ENCODE results near the gene HNRNPF. TPM values are rescaled to one million over a fixed set of nuclear protein-coding genes. Genes with fewer than 3 reads are reported as not detected.
A peak's percentile ranks its signal among the peaks of the same experiment; 100 is the strongest.

The HNRNPF gene
- total and polyA plus RNA-seq, 4 donors = 64.5 to 150 (median 113) TPM

DNA sequence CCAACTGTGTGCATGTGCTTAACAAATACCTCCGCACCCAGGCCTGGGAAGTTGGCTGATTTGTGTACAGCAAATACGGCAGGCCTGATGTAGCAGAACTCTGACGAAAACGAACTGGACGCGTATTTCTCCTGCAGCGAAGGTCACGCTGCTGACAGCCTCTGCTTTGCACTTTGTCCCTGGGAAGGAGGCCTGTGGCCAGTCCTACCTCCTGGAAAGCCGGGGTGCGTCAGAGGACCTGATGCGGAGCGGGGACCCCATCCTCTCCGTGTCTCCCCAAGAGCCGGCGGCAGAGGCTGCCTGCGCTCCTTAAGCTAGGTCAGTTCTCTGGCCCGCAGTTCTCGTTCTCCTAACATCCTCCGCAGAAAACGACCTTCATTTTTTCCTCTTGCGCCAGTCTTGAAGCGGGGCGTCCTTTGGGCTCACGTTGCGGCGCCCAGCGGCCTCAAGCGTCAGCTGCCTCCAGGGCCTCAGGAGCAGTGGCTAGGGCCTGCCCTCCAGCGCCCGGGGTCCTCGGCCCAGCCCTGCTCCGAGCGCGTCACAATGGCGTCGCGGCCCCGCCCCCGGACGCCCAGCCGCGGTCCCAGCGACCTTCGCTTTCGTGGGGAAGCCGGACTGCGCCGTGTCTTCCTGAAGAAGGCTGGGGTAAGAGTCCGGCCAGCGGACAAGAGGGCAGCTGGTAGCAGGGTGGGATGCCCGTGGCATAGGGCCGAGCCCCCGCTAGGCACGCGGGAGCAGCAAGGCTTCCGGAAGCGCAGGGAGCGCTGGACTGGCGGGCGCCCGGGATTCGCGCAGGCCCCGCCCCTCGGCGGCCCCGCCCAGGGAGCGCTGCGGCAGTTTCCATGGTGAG, 27.5 kb upstream of the HNRNPF start, which contains the start of gene ZNF487 (continued):
- TF ChIP-seq, protein P1, sequence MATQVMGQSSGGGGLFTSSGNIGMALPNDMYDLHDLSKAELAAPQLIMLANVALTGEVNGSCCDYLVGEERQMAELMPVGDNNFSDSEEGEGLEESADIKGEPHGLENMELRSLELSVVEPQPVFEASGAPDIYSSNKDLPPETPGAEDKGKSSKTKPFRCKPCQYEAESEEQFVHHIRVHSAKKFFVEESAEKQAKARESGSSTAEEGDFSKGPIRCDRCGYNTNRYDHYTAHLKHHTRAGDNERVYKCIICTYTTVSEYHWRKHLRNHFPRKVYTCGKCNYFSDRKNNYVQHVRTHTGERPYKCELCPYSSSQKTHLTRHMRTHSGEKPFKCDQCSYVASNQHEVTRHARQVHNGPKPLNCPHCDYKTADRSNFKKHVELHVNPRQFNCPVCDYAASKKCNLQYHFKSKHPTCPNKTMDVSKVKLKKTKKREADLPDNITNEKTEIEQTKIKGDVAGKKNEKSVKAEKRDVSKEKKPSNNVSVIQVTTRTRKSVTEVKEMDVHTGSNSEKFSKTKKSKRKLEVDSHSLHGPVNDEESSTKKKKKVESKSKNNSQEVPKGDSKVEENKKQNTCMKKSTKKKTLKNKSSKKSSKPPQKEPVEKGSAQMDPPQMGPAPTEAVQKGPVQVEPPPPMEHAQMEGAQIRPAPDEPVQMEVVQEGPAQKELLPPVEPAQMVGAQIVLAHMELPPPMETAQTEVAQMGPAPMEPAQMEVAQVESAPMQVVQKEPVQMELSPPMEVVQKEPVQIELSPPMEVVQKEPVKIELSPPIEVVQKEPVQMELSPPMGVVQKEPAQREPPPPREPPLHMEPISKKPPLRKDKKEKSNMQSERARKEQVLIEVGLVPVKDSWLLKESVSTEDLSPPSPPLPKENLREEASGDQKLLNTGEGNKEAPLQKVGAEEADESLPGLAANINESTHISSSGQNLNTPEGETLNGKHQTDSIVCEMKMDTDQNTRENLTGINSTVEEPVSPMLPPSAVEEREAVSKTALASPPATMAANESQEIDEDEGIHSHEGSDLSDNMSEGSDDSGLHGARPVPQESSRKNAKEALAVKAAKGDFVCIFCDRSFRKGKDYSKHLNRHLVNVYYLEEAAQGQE (IDR thresholded peaks at IDR 0.05) = peak; percentile 80
- TF ChIP-seq HNF4G (IDR thresholded peaks at IDR 0.05) = peak; percentile 29
- TF ChIP-seq, protein P2, sequence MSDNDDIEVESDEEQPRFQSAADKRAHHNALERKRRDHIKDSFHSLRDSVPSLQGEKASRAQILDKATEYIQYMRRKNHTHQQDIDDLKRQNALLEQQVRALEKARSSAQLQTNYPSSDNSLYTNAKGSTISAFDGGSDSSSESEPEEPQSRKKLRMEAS (IDR thresholded peaks at IDR 0.05) = no peak
- TF ChIP-seq, protein P3, sequence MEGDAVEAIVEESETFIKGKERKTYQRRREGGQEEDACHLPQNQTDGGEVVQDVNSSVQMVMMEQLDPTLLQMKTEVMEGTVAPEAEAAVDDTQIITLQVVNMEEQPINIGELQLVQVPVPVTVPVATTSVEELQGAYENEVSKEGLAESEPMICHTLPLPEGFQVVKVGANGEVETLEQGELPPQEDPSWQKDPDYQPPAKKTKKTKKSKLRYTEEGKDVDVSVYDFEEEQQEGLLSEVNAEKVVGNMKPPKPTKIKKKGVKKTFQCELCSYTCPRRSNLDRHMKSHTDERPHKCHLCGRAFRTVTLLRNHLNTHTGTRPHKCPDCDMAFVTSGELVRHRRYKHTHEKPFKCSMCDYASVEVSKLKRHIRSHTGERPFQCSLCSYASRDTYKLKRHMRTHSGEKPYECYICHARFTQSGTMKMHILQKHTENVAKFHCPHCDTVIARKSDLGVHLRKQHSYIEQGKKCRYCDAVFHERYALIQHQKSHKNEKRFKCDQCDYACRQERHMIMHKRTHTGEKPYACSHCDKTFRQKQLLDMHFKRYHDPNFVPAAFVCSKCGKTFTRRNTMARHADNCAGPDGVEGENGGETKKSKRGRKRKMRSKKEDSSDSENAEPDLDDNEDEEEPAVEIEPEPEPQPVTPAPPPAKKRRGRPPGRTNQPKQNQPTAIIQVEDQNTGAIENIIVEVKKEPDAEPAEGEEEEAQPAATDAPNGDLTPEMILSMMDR (IDR thresholded peaks at IDR 0.05; ENCODE audit: low read depth, low read length, missing input control) = no peak
- TF ChIP-seq GABPA (IDR thresholded peaks at IDR 0.05 in 1 of 2, conservative IDR thresholded peaks at IDR 0.05 in 1 of 2) = peak in 1 of 2 donors; percentile 64
- peak; percentile 42 to 57 for TF ChIP-seq RAD21 (IDR thresholded peaks at IDR 0.05)
- TF ChIP-seq YY1 (IDR thresholded peaks at IDR 0.05) = peak; percentile 93

DNA sequence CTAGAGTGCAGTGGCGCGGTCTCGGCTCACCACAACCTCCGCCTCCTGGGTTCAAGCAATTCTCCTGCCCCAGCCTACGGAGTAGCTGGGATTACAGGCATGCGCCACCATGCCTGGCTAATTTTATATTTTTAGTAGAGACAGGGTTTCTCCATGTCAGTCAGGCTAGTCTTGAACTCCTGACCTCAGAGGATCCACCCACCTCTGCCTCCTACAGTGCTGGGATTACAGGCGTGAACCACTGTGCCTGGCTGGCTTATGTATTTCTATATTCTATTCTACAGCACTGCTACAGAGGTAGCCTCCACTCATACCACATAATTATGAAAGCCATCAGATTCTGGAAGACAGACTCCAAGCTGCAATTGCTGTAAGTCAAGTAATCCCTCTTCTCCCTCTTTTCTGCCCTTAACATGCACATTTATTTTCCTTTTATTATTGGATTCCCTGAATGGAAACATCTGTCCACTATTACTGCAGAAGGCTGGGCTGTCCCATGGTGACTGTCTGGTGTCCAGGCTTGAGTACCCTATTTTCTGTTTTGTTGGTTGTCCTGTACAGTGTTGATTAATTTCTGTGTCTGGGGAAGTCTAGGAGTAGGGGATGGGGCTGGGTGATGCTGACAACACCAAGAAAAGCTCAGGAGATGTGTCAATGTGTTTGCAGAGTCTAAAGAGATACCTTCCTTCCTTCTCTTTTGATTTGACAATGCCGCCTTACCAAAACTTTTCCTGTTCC, 22.1 kb upstream of the HNRNPF start:
- Histone ChIP-seq H3K9me3 (ENCODE audit: control insufficient read depth in 4 of 4, low read length in 3 of 4) (no peaks in the 10 kb centered on the region), H3K9ac (ENCODE audit: low read depth in 1 of 2, low read length in 2 of 2) (no peak overlapping the region), H3K4me3 (ENCODE audit: low read depth in 1 of 3, low read length in 3 of 3) (no peak overlapping the region), H3K27ac (ENCODE audit: low read depth in 1 of 2, low read length in 2 of 2) (no peak overlapping the region), H3K27me3 (ENCODE audit: control insufficient read depth in 4 of 4, insufficient read depth in 4 of 4, low read length in 3 of 4) (no peaks in the 10 kb centered on the region), H3K36me3 (ENCODE audit: control insufficient read depth in 4 of 4, insufficient read depth in 3 of 4, low read depth in 1 of 4, low read length in 3 of 4) (peaks cover 0 to 1% (median 0%) of the 10 kb centered on the region in 4 donors), H3K4me1 (ENCODE audit: control insufficient read depth in 4 of 4, insufficient read depth in 4 of 4, low read length in 3 of 4) (peaks cover 0 to 4% (median 0%) of the 10 kb centered on the region in 4 donors)
- WGBS = 93% methylated on average over 8 of the region's 8 CpGs
- DNase-seq (ENCODE audit: low spot score) = no peak
- TF ChIP-seq YY1 (IDR thresholded peaks at IDR 0.05) (no peak), JUND (IDR thresholded peaks at IDR 0.05) (no peak), HNF4G (IDR thresholded peaks at IDR 0.05) (no peak), TAF1 (conservative IDR thresholded peaks at IDR 0.05) (no peak), GABPA (IDR thresholded peaks at IDR 0.05 in 1 of 2, conservative IDR thresholded peaks at IDR 0.05 in 1 of 2) (no peak), RXRA (IDR thresholded peaks at IDR 0.05) (no peak), FOXA1 (IDR thresholded peaks at IDR 0.05) (no peak), SP1 (IDR thresholded peaks at IDR 0.05) (no peak), HNF4A (conservative IDR thresholded peaks at IDR 0.05) (no peak), RAD21 (IDR thresholded peaks at IDR 0.05) (no peak), NR2F2 (IDR thresholded peaks at IDR 0.05) (no peak), EGR1 (IDR thresholded peaks at IDR 0.05; ENCODE audit: low read depth in 2 of 2) (no peak), FOXA2 (IDR thresholded peaks at IDR 0.05) (no peak)
- TF ChIP-seq, protein P4, sequence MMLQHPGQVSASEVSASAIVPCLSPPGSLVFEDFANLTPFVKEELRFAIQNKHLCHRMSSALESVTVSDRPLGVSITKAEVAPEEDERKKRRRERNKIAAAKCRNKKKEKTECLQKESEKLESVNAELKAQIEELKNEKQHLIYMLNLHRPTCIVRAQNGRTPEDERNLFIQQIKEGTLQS (IDR thresholded peaks at IDR 0.05) = no peak
- TF ChIP-seq, protein P5, sequence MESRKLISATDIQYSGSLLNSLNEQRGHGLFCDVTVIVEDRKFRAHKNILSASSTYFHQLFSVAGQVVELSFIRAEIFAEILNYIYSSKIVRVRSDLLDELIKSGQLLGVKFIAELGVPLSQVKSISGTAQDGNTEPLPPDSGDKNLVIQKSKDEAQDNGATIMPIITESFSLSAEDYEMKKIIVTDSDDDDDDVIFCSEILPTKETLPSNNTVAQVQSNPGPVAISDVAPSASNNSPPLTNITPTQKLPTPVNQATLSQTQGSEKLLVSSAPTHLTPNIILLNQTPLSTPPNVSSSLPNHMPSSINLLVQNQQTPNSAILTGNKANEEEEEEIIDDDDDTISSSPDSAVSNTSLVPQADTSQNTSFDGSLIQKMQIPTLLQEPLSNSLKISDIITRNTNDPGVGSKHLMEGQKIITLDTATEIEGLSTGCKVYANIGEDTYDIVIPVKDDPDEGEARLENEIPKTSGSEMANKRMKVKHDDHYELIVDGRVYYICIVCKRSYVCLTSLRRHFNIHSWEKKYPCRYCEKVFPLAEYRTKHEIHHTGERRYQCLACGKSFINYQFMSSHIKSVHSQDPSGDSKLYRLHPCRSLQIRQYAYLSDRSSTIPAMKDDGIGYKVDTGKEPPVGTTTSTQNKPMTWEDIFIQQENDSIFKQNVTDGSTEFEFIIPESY (IDR thresholded peaks at IDR 0.05) = no peak
- TF ChIP-seq, protein P1 (IDR thresholded peaks at IDR 0.05) = no peak
- TF ChIP-seq, protein P2 (IDR thresholded peaks at IDR 0.05) = no peak
